Measurements from ENCODE around the gene BSCL2.

- TF ChIP-seq EZH2phosphoT487 (IDR thresholded peaks at IDR 0.05; ENCODE audit: borderline replicate concordance, low read length) = no peak
- TF ChIP-seq, protein P1, sequence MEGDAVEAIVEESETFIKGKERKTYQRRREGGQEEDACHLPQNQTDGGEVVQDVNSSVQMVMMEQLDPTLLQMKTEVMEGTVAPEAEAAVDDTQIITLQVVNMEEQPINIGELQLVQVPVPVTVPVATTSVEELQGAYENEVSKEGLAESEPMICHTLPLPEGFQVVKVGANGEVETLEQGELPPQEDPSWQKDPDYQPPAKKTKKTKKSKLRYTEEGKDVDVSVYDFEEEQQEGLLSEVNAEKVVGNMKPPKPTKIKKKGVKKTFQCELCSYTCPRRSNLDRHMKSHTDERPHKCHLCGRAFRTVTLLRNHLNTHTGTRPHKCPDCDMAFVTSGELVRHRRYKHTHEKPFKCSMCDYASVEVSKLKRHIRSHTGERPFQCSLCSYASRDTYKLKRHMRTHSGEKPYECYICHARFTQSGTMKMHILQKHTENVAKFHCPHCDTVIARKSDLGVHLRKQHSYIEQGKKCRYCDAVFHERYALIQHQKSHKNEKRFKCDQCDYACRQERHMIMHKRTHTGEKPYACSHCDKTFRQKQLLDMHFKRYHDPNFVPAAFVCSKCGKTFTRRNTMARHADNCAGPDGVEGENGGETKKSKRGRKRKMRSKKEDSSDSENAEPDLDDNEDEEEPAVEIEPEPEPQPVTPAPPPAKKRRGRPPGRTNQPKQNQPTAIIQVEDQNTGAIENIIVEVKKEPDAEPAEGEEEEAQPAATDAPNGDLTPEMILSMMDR (IDR thresholded peaks at IDR 0.05; ENCODE audit: low read depth, low read length, poor library complexity, severe bottlenecking) = no peak
Measured at GRCh38 chr11:62682518-62682917, 24.7 kb downstream of the BSCL2 start.
